Coronary artery (tissue), 2 donors: ENCODE measurements around the gene EML6.

Experiments used
- DNase-seq: peaks from one replicate; pipeline ENCODE4 v3.0.0-alpha.2; 2017; ENCODE audit warnings: low spot score
- H3K27ac ChIP-seq, 2 donors: fragments of 200-600 bp; sonication (generic); one replicate each; pipeline ENCODE4 v1.5.1; 2016 to 2019
- H3K4me3 ChIP-seq: fragments of 200-600 bp; sonication (generic); 2 replicates; pipeline ENCODE4 v1.5.1; 2016; ENCODE audit warnings: mild to moderate bottlenecking, moderate library complexity
- CTCF ChIP-seq: fragments of 200-600 bp; sonication (generic); IDR thresholded peaks from one replicate; pipeline ENCODE4 v1.5.1; 2019; ENCODE audit warnings: antibody characterized with exemption

Gene EML6

DNA sequence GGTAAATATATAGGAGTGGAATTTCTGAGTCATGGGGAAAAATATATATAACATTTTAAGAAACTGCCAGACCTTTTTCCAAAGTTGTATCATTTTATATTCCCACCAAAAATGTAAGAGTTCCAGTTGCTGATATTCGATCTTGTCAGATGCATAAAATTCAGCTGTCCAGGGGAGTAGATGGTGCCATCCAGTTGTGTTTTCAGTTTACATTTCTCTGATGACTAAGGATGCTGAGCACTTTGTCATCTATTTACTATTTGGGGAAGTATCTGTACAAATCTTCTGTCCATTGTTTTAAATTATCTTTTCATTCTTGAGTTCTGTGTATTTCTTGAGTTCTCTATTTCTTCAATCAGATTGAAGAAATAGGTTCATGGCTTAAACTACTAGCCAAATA, 200.7 kb downstream of the EML6 start:
- DNase-seq: no peak
- TF ChIP-seq CTCF: no peak
- no peak overlapping the region for H3K27ac ChIP-seq
- H3K4me3 ChIP-seq: no peak overlapping the region

DNA sequence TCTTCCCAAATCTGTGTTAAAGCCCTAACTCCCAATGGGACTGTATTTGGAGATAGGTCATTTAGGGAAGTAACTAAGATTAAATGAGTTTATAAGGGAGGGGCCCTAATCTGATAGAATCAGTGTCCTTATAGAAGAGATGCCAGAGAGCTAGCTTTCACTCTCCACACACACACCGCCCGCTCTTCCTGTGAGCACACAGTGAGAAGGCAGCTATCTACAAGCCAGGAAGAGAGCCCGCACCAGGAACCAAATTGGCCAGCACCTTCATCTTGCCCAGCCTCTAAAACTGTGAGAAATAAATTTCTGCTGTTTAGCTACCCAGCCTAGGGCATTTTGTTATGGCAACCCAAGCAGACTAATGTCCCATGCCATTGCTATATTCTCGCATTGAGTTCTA, 201.6 kb downstream of the EML6 start:
- no peak for TF ChIP-seq CTCF
- Histone ChIP-seq H3K4me3 (no peak overlapping the region), H3K27ac (no peak overlapping the region)
- no peak for DNase-seq

GRCh38 chr2:54927085-54927750, 203.8 kb downstream of the EML6 start:
- DNase-seq: no peak
- H3K27ac ChIP-seq: no peak overlapping the region
- no peak overlapping the region for H3K4me3 ChIP-seq
- TF ChIP-seq CTCF: no peak

GRCh38 chr2:54927751-54928615, 204.5 kb downstream of the EML6 start:
- no peak for TF ChIP-seq CTCF
- no peak overlapping the region for H3K4me3 ChIP-seq
- H3K27ac ChIP-seq: no peak overlapping the region
- no peak for DNase-seq

DNA sequence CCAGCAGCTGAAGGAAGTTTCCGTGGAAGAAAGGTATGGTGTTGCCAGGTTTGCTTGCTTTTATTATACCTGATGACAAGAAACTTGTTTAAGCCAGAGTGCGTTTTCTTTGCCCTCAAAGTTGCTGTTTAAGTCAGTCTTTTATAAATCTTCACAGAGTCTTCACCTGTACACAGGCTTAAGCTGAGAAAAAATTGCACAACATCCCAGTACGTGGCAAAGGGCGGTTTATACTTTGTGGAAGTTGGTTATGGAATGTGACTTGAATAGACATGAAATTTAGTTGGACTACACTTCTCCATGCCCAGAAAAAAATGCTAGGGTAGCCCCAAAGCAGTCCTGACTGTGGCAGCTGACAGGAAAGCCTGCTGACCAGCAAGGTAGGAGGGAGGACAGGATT, 205.3 kb downstream of the EML6 start:
- no peak for DNase-seq
- no peak overlapping the region for H3K27ac ChIP-seq
- TF ChIP-seq CTCF: no peak

DNA sequence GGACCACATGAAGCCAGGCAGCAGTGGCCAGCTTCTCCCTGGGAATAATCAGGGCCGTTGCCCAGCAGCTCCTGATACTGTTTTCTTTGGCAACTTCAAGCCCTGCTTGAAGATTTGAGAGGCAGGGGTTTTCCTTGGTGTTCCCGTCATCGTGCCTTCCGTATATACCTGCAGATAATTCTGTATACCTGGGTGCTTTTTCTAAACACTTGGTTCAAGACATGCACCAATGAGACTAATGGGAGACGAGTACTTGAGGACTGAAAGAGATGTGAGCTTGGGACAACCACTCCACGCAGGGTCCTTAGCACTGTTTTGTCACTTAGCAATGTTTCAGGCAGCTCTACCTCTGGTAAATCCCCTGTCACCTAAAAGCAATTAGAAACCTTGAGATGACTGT, 208.0 kb downstream of the EML6 start:
- TF ChIP-seq CTCF: no peak
- no peak overlapping the region for H3K4me3 ChIP-seq
- no peak for DNase-seq

More for the DNA sequence above, 205.3 kb downstream of the EML6 start:
- H3K4me3 ChIP-seq: no peak overlapping the region

DNA sequence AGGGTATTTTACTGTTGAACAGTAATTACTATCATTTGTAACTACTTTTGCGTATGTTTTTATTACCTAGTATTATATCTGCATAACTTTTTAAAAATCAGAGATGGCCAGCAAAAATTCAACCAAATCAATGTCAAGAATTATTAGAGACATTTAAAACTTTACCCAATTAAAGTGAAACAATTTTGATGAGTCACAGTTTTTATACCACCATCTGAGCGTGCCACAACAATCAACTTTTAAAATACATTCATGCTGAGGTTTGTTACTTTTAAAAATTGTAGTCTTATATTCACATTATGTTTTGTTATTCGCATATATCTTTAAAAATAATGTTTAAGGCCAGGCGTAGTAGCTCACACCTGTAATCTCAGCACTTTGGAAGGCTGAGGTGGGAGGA, 211.9 kb downstream of the EML6 start:
- Histone ChIP-seq H3K4me3 (no peak overlapping the region), H3K27ac (no peak overlapping the region)
- DNase-seq: no peak
- TF ChIP-seq CTCF: no peak

More for the DNA sequence above, 208.0 kb downstream of the EML6 start:
- no peak overlapping the region for H3K27ac ChIP-seq
